Activated CD4-positive, alpha-beta T cell treated with anti-CD3 and anti-CD28 coated beads, Interleukin-2, Interleukin-6, amounts not matched to agents 100 ng/mL and 50 ng/mL, durations not matched to agents 16 hours and 8 hours (primary cell): ENCODE data around the gene ATP8B4.

Experiments
- DNase-seq: peaks from one replicate; pipeline ENCODE4 v3.0.0-alpha.2; 2020

The ATP8B4 gene

DNA sequence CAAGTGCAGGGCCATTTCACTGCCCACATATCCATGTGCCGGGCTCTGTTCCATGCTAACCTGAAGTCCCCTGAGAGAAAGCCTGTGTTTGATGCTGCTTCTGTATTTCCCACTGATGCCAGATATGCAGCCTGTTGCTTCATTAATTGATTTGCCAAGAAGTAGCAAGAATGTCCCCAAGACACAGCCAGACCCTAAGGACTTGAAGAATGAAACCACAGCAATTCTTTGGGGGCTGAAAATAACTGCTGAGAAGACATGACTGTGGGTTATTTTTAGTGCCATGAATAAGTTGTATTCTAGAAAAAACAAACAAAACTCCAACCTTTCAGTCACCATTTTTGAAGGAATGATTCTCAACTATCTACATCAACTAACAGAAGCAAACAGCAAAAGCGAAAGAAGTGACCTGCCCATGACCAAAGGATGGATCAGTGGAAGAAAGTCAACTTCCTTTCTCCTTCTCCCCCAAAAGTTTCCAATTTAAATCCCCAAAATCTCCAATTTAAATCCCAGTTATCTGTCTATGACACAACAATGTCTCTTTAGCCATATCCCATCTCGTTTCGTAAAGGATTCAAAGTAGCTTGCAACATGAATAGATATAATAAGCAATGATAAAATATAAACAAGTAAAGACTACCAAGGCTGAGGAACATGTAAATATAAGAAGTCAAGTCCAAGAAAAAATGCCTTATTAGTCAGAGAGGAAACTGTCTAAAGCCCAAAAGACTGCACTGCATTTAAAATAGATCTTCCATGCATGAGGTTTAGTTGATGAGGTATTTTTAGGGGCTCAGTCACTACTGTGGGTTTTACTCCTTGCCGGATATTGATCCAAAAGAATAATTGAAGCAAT is 271.4 kb downstream of the ATP8B4 start:
- DNase-seq = no peak

- no peak for DNase-seq
Measured at GRCh38 chr15:49844390-49844789, 274.6 kb downstream of the ATP8B4 start.

- no peak for DNase-seq
Measured at GRCh38 chr15:49843725-49844124, 275.3 kb downstream of the ATP8B4 start.

- DNase-seq = no peak
Measured at GRCh38 chr15:49842031-49842730, 276.9 kb downstream of the ATP8B4 start.

DNA sequence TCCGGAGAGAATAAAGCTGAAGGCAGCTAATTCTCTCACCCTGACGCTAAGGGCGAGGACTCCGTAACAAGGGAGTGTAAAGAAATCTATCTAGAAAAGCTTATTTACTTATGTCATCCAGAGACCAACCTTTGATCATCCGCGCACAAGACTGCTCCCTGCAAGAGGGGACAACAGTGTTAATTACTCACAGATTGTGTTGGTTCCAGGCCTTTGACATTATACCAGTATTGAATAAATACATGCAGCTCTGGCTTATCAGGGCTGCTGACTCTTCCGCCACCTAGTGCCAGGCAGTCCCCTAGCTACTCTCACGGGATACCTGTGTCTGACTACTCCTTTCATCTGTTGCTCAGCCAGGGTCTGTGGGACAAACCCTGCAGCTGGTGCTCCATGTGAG is 286.5 kb downstream of the ATP8B4 start:
- no peak for DNase-seq

DNA sequence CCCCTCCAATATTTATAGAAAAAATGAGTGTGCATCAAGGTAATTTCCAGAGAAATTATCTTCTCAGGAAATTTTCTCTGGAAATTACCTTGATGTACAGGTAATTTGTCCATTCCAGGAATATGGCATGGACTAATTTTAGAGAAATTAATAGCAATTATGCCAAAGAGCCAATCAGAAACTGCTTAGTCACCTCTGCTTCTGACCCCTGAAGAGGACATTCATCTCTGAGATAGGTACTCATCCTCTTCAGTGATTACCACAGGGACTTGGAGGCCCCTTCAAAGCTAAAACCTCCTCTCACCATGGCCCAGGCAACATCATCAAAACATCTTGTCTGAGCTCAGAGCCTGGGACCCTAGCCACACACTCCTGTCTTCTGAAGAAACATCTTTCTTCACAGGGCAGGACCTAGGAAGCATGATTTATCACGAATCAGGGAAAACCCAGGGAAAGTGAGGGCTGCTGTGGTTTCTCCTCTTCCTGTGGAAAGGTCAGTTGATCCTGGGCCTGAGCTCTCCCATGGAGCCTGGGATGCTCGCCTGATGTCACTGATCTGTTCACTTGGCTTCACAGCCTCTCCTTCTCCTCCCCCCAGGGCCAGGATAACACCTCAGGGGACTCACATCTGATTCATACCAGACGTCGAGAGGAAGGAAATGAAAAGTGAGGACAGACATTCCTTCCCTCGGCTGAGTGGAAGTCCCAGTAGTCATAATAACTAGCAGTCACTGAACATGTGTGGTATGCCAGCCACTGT is 287.6 kb downstream of the ATP8B4 start:
- no peak for DNase-seq

DNA sequence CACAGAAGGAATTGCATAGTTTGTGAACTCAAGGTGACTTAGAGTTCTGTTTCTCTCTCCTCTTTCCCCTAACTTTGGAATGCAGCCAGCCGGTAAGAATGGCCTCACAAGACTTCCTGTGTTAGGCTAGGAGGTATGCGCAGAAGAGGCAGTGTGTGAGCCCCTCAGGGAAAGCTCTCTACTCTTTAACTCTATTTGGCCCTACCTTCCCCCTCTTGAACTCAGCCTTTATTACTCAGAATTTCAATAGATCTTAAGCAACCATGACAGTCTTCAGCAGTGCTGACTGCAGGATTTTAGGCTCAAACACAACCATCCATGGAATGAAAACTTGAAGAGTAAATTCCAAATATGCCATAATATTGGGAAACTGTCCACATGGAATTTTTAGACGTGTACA is 288.6 kb downstream of the ATP8B4 start:
- DNase-seq = no peak

DNA sequence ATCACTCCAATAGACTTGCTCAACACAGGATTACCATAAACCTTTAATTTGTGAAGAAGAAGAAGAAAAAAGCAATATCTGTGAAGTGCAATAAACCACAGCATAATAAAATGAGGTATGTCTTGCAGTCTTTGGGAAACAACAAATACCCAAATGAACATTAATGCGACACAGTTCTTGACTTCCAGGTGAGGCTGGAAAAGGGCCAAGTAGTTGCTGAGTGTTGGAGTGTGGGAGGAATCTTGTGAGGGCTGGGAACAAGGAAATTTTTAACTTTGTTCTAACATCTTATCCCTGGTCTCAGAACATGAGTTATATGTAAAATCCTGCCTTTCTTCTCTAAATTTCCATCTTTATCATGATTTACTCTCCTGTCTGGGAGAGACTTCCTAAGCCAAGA is 291.7 kb downstream of the ATP8B4 start:
- DNase-seq = no peak

GRCh38 chr15:49826640-49827234 is 292.3 kb downstream of the ATP8B4 start:
- no peak for DNase-seq

DNA sequence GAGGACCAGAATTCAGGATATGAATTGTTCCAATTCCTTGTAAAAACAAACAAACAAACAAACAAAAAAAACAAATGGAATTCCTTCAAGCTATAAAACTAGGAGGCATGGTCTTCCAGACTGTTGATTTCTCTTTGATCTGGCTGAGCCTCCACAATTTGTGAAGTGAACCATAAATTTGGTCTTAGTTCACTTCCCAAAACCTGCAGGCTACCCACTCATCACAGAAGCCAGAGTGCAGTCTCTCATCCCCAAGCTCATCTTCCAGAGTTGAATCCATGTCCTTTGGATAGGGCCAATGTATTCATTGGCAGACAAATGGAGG is 294.3 kb downstream of the ATP8B4 start:
- DNase-seq = no peak

- DNase-seq = no peak
Measured at GRCh38 chr15:49823987-49824774, 294.9 kb downstream of the ATP8B4 start.

GRCh38 chr15:49817100-49817499 is 301.9 kb downstream of the ATP8B4 start:
- peak; percentile 20 for DNase-seq

- DNase-seq = peak; percentile 44
Measured at GRCh38 chr15:49815950-49816349, 303.1 kb downstream of the ATP8B4 start.

DNA sequence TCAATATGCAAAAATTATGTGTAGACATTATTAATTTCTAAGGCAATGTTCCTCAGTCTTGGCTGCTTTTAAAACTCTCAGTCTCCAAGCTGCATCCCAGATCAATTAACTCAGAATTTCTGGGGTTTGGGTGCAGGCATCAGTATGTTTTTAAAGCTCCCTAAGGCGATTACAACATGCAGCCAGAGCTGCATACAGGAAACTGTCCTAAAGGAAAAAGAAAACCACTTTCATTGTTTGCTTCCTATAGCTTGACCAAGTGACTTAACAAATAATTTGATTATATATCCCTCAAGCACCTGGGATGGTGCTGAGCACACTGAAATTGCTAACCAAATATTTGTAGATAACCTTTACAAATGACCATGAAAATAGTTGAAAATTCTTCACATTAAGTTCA is 303.5 kb downstream of the ATP8B4 start:
- no peak for DNase-seq

DNA sequence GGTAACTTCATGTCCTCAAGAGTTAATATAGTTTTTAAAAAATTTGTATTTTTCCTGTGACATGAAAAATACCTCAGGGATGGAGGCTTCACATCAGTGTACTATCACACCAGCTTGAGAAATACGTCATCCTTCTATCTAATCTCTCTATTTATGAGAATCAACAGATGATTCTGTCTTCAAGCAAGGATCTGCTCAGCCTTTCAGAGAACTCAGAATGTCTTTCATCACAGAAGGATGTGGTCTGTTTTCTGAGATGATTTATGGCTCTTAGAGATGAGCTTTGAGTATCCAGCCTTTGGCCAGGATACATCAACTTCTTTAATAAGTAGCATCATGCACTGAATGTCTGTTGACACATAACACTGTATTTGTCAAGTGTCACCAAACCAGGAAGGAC is 304.3 kb downstream of the ATP8B4 start:
- no peak for DNase-seq

DNA sequence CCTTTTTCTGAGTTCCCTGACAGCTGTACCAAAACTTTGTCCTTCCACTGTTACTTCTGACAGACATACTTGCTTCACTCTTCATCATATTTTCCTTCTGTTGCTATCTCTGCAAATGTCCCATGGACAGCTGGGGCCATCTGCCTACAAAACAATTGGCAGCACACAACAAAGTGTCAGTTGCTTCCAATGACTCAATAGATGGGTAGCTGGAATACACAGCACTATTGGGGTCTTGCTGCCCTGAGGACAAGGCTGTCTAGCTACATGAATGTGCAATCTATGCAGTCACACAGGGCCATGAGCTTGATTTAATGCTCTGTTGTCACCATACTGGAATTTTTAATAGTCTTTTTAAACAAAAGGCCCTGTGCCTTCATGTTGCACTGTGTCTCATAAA is 305.4 kb downstream of the ATP8B4 start:
- DNase-seq = no peak

GRCh38 chr15:49810720-49811119 is 308.3 kb downstream of the ATP8B4 start:
- DNase-seq = no peak

DNA sequence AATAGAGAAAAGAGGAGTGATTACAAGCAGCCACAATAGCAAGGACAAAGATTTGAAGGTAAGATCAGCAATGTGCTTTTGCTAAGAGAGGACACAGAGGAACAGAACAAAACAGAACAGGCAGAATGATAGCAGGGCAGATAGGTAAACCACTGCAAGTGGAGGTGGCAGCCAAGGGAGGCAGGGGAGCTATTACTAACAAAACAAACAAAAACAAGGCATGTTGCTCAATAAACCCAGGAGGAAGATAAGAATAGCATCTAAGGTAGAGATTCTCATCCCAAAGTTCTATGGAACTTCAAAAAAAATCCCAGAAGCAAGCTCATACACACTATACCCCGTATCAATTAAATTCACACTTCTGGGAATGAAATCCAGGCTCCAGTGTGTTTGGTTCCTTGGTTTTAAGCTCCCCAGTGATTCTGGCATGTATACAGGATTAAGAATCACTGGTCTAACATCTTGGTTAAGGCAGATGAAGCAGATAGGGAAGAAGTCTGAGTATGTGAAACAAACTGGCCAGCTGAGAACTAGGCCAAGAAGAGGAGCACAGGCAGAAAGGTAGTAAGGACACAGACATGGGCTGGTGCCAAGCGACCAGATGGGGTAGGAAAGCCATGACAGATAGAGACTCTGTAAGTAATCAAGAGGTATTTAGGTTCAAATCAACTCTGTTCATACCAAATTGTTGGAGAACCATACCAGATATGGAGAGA is 309.0 kb downstream of the ATP8B4 start:
- no peak for DNase-seq

DNA sequence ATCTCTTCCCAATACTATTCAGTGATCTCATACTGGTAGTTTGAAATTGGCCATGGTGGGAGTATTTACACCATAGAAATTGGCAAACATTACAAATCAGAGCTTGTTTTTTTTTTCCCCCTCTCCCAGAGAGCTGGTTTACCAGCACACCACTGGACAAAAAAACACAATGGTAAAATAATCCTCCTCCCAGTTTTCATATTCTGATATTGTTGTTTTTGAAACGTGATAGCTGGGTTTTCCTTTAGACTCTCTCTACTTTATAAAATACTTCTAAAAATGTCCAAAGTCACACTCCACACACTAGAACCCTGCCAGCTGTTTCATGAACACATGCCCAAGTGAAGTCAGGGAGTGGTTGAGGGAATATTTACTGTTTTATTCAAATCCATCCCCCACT is 310.7 kb downstream of the ATP8B4 start:
- no peak for DNase-seq
